Measurements from ENCODE around the gene TNNC1. TPM values are rescaled to one million over a fixed set of nuclear protein-coding genes. Genes with fewer than 3 reads are reported as not detected.

TNNC1 gene
- total RNA-seq = 0.25 TPM

DNA sequence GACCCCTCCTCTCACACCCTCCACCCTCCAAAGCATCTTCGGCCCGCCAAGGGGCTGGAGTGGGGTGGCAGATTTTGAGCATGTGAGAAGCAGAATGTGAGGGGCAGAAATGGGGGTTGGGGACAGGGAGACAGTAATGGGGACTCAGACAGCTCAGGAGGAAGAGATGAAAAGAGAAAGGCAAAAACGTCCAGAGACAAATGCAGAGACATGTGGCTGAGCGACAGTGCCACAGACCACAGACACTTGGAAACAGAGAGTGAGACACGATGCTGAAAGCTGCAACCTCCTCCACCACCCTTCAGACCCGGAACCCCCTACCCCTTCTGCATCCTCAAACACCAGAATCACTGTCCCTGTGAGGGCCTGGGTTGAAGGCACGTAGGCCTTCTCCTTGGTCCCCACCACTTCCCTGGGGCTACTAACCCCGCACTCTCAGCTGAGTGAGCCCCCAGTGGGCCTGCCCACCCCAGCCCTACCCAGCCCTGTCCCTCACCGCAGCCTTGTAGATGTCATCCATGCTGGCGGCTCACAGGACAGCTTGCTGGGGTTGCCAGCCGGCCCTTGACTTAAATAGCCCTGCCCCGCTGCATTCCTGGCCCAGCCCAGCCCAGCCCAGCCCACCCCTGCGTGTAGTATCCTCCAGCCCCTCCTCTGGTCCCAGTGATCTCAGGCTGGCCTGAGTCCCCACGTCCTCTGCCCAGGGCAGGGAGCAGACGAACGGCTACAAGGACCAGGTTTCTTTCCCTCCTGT is at the start of gene TNNC1:
TNNC1 (minus strand) TSS at position 546 of the 754 bp plus-strand sequence; CDS start at position 520, 26 bp downstream.
- DNase-seq (ENCODE audit: low spot score) (no peak), ATAC-seq (no peak)

DNA sequence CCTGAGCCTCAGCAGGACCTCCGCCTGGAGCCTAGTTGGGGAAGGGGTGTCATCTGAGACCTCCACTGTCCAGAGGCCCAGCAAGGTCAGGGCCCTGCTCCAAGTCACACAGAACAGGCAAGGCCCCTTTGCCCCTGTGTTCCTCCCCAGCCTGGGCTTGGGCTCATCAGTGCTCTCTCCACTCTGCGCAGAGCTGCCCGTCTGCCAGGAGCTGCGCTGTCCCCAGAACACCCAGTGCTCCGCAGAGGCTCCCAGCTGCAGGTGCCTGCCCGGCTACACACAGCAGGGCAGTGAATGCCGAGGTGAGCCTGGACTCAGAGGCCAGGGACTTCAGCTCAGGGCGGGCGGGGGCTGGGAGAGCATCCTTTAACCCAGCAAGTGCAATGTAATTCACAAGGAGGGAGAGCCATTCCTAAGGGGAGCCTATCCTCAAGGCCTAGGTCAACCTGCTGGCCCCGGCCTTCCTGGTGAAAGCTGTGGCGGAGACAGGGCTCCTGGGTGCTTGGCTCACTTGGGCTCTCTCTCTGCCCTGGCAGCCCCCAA is 49.0 kb upstream of the TNNC1 start:
- ATAC-seq (no peak), DNase-seq (ENCODE audit: low spot score) (no peak)

DNA sequence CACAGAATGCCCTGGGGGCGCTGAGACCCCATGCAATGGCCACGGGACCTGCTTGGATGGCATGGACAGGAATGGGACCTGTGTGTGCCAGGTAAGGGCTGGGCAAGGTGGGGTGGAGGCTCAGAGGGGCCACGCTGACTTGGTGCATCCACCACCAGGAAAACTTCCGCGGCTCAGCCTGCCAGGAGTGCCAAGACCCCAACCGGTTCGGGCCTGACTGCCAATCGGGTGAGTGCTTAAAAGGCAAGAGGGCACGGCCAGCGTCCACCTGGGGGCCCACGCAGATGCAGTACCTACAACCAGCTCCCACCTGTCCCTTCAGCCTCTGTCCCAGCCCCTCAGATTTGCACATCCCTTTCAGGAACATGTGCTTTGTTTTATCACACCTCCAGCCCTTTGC is 48.2 kb upstream of the TNNC1 start:
- ATAC-seq (no peak), DNase-seq (ENCODE audit: low spot score) (no peak)

DNA sequence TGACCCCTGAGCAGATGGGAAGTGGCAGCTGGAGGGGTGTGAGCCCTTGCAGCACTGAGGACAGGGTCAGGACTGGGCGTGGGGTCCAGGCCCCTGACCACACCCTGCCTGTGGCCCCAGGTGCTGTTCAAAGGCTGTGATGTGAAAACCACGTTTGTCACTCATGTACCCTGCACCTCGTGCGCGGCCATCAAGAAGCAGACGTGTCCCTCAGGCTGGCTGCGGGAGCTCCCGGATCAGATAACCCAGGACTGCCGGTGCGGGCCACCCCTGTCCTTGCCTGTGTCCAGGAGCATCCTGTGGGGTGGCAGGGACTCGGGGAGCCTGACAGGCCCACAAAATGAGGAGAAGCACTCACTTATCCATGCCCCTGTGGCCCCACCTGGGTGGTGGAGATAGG is 47.2 kb upstream of the TNNC1 start:
- no peak for DNase-seq (ENCODE audit: low spot score)

DNA sequence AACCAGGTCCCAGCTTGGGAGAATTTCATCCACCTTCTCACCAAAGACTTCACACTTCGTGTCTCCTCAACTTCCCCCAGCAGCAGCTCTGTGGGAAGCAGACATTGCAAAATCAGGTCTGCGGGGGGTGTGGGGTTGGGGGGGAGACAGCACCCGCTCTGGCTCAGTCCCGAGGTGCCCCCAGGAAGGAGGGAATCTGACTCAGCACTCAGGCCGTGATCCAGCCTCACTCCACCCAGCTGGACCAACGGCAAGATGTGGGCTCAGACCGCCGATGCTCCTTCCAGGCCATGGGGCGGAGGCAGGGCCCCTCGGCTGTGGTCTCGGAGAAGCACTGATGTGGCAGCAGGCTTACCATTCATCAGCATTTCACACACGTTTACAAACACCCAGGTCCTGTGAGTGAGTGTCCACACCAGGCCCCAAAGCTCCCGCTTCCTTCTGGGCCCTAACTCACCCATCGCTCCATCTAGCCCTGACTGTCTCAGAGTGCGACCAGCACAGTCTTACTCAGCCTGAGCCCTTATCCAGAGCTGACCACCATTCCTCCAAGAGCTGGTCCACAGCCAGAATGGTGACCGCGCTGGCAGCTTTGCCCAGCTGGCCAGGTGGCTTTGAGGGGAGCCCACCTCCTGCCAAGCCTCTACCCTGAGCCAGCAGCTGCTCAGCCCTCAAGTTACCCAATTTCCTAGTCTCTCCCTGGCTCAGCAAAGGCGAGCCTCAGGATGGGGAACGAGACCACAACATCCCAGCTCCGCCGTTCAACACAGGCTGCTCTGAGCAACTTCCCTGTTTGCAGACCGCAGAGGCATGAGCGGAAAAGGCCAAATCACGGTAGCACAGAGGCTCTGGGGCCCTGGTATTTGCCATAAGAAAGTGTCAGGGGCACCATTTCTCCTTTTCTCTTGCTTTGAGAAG is 44.6 kb upstream of the TNNC1 start:
- peak; percentile 25 for ATAC-seq
- no peak for DNase-seq (ENCODE audit: low spot score)

More for the DNA sequence above, 47.2 kb upstream of the TNNC1 start:
- ATAC-seq = no peak

- DNase-seq (ENCODE audit: low spot score) (no peak), ATAC-seq (peak; percentile 12)
Measured at GRCh38 chr3:52495777-52496602, 42.1 kb upstream of the TNNC1 start.

DNA sequence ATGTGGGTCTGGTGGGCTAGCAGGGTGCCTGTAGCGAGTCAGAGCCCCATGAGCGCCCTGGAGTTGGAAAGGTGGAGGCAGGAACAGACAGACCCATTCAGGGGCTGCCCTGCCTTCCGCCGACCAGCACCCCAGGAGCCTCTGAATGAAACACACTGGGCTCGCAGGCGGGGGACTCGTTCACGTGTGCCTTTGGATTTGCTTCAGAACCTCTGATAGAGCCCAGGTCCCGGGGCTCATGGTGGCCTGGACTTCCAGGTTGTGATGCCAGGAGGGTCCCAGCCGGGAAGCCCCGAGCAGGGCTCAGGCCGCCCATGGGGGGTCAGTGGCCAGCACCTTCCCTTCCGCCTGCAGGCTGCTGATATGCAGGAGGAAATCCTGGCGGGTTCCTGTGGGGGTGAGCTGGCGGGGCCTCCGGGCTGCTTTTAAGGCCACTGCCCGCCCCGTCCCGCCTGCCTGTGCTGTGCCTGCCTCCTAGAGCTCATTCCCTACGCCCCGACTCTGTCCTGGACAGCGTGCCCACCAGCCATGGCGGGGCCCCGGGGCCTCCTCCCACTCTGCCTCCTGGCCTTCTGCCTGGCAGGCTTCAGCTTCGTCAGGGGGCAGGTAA is 41.1 kb upstream of the TNNC1 start, which contains the start of gene STAB1:
STAB1 (plus strand) TSS at position 453 of the 610 bp plus-strand sequence; CDS start at position 529, 76 bp downstream.
- DNase-seq (ENCODE audit: low spot score) (peak; percentile 61), ATAC-seq (peak; percentile 48)

- ATAC-seq = no peak
- DNase-seq (ENCODE audit: low spot score) = no peak
Measured at GRCh38 chr3:52494445-52494844, 40.6 kb upstream of the TNNC1 start.

GRCh38 chr3:52493232-52494017 is 39.6 kb upstream of the TNNC1 start:
- no peak for DNase-seq (ENCODE audit: low spot score)
- no peak for ATAC-seq

GRCh38 chr3:52492059-52492458 is 38.2 kb upstream of the TNNC1 start:
- DNase-seq (ENCODE audit: low spot score) (no peak), ATAC-seq (no peak)

GRCh38 chr3:52490939-52491526 is 37.2 kb upstream of the TNNC1 start:
- ATAC-seq (peak; percentile 49), DNase-seq (ENCODE audit: low spot score) (no peak)

- DNase-seq (ENCODE audit: low spot score) (no peak), ATAC-seq (peak; percentile 2)
Measured at GRCh38 chr3:52490035-52490938, 36.4 kb upstream of the TNNC1 start.

DNA sequence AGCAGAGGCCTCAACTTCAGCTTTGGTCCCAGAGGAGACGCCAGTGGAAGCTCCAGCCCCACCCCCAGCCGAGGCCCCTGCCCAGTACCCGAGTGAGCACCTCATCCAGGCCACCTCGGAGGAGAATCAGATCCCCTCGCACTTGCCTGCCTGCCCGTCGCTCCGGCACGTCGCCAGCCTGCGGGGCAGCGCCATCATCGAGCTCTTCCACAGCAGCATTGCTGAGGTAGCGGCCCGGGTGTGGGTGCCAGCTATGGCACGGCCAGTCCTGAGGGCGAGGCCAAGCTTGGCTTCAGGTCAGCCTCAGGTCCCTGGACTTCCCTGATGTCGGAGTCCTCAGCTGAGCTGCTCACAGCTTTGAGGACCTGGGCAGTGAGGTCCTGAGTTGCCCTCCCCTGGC is 35.6 kb upstream of the TNNC1 start:
- ATAC-seq (peak; percentile 31), DNase-seq (ENCODE audit: low spot score) (no peak)

- no peak for DNase-seq (ENCODE audit: low spot score)
- no peak for ATAC-seq
Measured at GRCh38 chr3:52488746-52489145, 34.9 kb upstream of the TNNC1 start.

DNA sequence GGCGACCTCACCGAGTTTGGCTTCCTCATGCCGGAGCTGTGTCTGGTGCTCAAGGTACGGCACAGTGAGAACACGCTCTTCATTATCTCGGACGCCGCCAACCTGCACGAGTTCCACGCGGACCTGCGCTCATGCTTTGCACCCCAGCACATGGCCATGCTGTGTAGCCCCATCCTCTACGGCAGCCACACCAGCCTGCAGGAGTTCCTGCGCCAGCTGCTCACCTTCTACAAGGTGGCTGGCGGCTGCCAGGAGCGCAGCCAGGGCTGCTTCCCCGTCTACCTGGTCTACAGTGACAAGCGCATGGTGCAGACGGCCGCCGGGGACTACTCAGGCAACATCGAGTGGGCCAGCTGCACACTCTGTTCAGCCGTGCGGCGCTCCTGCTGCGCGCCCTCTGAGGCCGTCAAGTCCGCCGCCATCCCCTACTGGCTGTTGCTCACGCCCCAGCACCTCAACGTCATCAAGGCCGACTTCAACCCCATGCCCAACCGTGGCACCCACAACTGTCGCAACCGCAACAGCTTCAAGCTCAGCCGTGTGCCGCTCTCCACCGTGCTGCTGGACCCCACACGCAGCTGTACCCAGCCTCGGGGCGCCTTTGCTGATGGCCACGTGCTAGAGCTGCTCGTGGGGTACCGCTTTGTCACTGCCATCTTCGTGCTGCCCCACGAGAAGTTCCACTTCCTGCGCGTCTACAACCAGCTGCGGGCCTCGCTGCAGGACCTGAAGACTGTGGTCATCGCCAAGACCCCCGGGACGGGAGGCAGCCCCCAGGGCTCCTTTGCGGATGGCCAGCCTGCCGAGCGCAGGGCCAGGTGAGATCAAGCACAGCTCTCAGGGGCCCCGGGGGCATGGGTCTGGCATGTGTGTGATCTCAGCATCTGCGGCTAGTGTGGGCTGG is 34.2 kb upstream of the TNNC1 start:
- ATAC-seq (no peak), DNase-seq (ENCODE audit: low spot score) (no peak)

DNA sequence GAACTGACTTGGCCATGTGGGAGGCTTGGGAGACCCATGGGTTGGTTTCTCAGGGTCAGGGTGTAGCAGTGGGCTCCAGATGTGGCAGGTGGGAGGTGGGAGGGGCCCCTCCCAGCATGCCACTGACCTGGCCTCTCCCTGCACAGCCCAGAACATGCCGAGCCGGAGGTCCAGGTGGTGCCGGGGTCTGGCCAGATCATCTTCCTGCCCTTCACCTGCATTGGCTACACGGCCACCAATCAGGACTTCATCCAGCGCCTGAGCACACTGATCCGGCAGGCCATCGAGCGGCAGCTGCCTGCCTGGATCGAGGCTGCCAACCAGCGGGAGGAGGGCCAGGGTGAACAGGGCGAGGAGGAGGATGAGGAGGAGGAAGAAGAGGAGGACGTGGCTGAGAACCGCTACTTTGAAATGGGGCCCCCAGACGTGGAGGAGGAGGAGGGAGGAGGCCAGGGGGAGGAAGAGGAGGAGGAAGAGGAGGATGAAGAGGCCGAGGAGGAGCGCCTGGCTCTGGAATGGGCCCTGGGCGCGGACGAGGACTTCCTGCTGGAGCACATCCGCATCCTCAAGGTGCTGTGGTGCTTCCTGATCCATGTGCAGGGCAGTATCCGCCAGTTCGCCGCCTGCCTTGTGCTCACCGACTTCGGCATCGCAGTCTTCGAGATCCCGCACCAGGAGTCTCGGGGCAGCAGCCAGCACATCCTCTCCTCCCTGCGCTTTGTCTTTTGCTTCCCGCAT is 33.4 kb upstream of the TNNC1 start:
- ATAC-seq = no peak
- DNase-seq (ENCODE audit: low spot score) = no peak

Data from left lobe of liver (tissue), 2 donors.